SK-N-SH (cell line): Measurements from ENCODE around the gene NPEPL1. TPM values are rescaled to one million over a fixed set of nuclear protein-coding genes. Genes with fewer than 3 reads are reported as not detected.

Experiments
- CTCF ChIA-PET: fragments of 300-600, 350-600 bp; formaldehyde crosslinking; extraction: SDS; loops from one replicate; lab custom pipeline; 2021; lab: Yijun Ruan, JAX
- POLR2A ChIA-PET: fragments of 350-600 bp; sonication (Branson Sonifier 250); formaldehyde crosslinking; extraction: SDS; loops from one replicate; lab custom pipeline; 2020; ENCODE audit warnings: antibody characterized with exemption, inconsistent platforms; lab: Yijun Ruan, JAX
- DNase-seq: peaks from one replicate; pipeline ENCODE4 v3.0.0; 2012
- H2AFZ ChIP-seq: fragments of 200-600 bp; sonication (generic); 2 replicates; pipeline ENCODE4 v1.8.1; 2016; ENCODE audit warnings: antibody characterized with exemption, mild to moderate bottlenecking, low read depth
- H3F3A ChIP-seq: fragments of 200-600 bp; sonication (generic); replicated peaks from 2 replicates; pipeline ENCODE3; 2016; ENCODE audit warnings: antibody characterized with exemption, mild to moderate bottlenecking; ENCODE audit not compliant: insufficient read depth
- H3K27ac ChIP-seq, 2 experiments: fragments of 200-500 bp in 1 of 2; fragments of 200-600 bp in 1 of 2; sonication (Bioruptor generic) in 1 of 2; sonication (generic), shearing (Covaris generic) in 1 of 2; 2 replicates each; pipeline versions ENCODE4 v1.5.1 to v1.6.1; 2014 to 2016; ENCODE audit warnings: low read depth in 2 of 2, inconsistent platforms in 1 of 2, low read length in 1 of 2, mild to moderate bottlenecking in 1 of 2, mixed read lengths in 1 of 2
- H3K27me3 ChIP-seq: fragments of 200-600 bp; sonication (generic), shearing (Covaris generic); 2 replicates; pipeline ENCODE4 v1.6.1; 2016; ENCODE audit warnings: mixed run types; ENCODE audit not compliant: insufficient read depth
- H3K36me3 ChIP-seq, 2 experiments: fragments of 200-500 bp in 1 of 2; fragments of 200-600 bp in 1 of 2; sonication (Bioruptor generic) in 1 of 2; sonication (generic) in 1 of 2; replicated peaks in 1 of 2; 2 replicates each; pipeline versions ENCODE3 to v1.5.1; 2014 to 2016; ENCODE audit warnings: low read length in 1 of 2, mild to moderate bottlenecking in 1 of 2; ENCODE audit not compliant: insufficient read depth in 2 of 2, control insufficient read depth in 1 of 2
- H3K4me1 ChIP-seq, 2 experiments: fragments of 200-500 bp in 1 of 2; fragments of 200-600 bp in 1 of 2; sonication (Bioruptor generic) in 1 of 2; sonication (generic), shearing (Covaris generic) in 1 of 2; 2 replicates each; pipeline versions ENCODE4 v1.5.1 to v1.6.1; 2014 to 2016; ENCODE audit warnings: low read depth in 1 of 2, low read length in 1 of 2, mixed run types in 1 of 2; ENCODE audit not compliant: insufficient read depth in 2 of 2, control insufficient read depth in 1 of 2
- H3K4me2 ChIP-seq: fragments of 200-600 bp; sonication (generic), shearing (Covaris generic); 2 replicates; pipeline ENCODE4 v1.6.1; 2017; ENCODE audit warnings: mixed run types
- H3K4me3 ChIP-seq, 2 experiments: fragments of 200-500 bp in 1 of 2; fragments of 200-600 bp in 1 of 2; sonication (Bioruptor generic) in 1 of 2; sonication (generic), shearing (Covaris generic) in 1 of 2; 2 replicates each; pipeline versions ENCODE4 v1.5.1 to v1.8.1; 2014 to 2016; ENCODE audit warnings: low read depth in 2 of 2, inconsistent platforms in 1 of 2, low read length in 1 of 2, mild to moderate bottlenecking in 1 of 2, mixed read lengths in 1 of 2, moderate library complexity in 1 of 2
- H3K79me2 ChIP-seq: fragments of 200-600 bp; sonication (generic); 2 replicates; pipeline ENCODE4 v1.8.1; 2017; ENCODE audit warnings: mild to moderate bottlenecking; ENCODE audit not compliant: insufficient read depth
- H3K9ac ChIP-seq: fragments of 200-600 bp; sonication (generic); 2 replicates; pipeline ENCODE4 v1.6.1; 2017; ENCODE audit warnings: mixed run types
- H3K9me2 ChIP-seq: fragments of 200-600 bp; sonication (generic); 2 replicates; pipeline ENCODE4 v1.6.1; 2017; ENCODE audit warnings: mixed run types
- H3K9me3 ChIP-seq: fragments of 200-600 bp; sonication (generic); 2 replicates; pipeline ENCODE4 v1.6.1; 2017; ENCODE audit warnings: mixed run types, mild to moderate bottlenecking, moderate library complexity
- H4K20me1 ChIP-seq: fragments of 200-600 bp; sonication (generic); 2 replicates; pipeline ENCODE4 v1.6.1; 2017; ENCODE audit warnings: mild to moderate bottlenecking, mixed run types; ENCODE audit not compliant: insufficient read depth
- CTCF ChIP-seq: fragments of 200-600 bp; sonication (generic); IDR thresholded peaks from 2 replicates; pipeline ENCODE4 v1.6.1; 2017; ENCODE audit warnings: antibody characterized with exemption, mild to moderate bottlenecking, moderate library complexity
- FOSL2 ChIP-seq: IDR thresholded peaks from 2 replicates; pipeline ENCODE4 v1.4.0; 2012; ENCODE audit warnings: low read depth, mild to moderate bottlenecking, moderate library complexity, borderline replicate concordance
- FOXJ3 ChIP-seq: sonication (generic); formaldehyde crosslinking; IDR thresholded peaks from 2 replicates; pipeline ENCODE4 v1.5.1; 2020; ENCODE audit warnings: mild to moderate bottlenecking, missing genetic modification reagents
- FOXM1 ChIP-seq: IDR thresholded peaks from 2 replicates; pipeline ENCODE4 v1.4.0; 2012; ENCODE audit warnings: low read depth, mild to moderate bottlenecking
- IRF3 ChIP-seq: fragments of 150-350 bp; IDR thresholded peaks from 2 replicates; pipeline ENCODE4 v1.6.1; 2016; ENCODE audit warnings: mild to moderate bottlenecking, low read depth, low read length
- MXI1 ChIP-seq: IDR thresholded peaks from 2 replicates; pipeline ENCODE4 v1.6.1; 2012; ENCODE audit warnings: mild to moderate bottlenecking, low read depth, low read length, improper control_type of control experiment
- PBX3 ChIP-seq: IDR thresholded peaks from 2 replicates; pipeline ENCODE4; 2012
- POLR2AphosphoS5 ChIP-seq: IDR thresholded peaks from 2 replicates; pipeline ENCODE4 v1.6.1; 2012; ENCODE audit warnings: low read depth, low read length
- RFX5 ChIP-seq: IDR thresholded peaks from 2 replicates; pipeline ENCODE4 v1.6.1; 2012; ENCODE audit warnings: mild to moderate bottlenecking, improper control_type of control experiment, low read length
- SIN3A ChIP-seq: IDR thresholded peaks from 2 replicates; pipeline ENCODE4 v1.6.1; 2012; ENCODE audit warnings: low read depth, mild to moderate bottlenecking, low read length, moderate library complexity, borderline replicate concordance
- SMC3 ChIP-seq: IDR thresholded peaks from 2 replicates; pipeline ENCODE4 v1.6.1; 2012; ENCODE audit warnings: low read depth, low read length, improper control_type of control experiment
- TAF1 ChIP-seq: IDR thresholded peaks from 2 replicates; pipeline ENCODE4 v1.6.1; 2012; ENCODE audit warnings: low read depth, mild to moderate bottlenecking, low read length, moderate library complexity, borderline replicate concordance
- TCF12 ChIP-seq: IDR thresholded peaks from 2 replicates; pipeline ENCODE4 v1.4.0; 2012
- USF1 ChIP-seq: IDR thresholded peaks from 2 replicates; pipeline ENCODE4 v1.4.0; 2012; ENCODE audit warnings: low read depth, borderline replicate concordance
- ZBTB33 ChIP-seq: IDR thresholded peaks from 2 replicates; pipeline ENCODE4 v1.4.0; 2012; ENCODE audit warnings: low read depth, borderline replicate concordance
- WGBS: methylation state at CpG from one replicate; pipeline ENCODE4 v1.1.6; 2017; ENCODE audit warnings: low lambda C conversion rate; 5-methylcytosine and 5-hydroxymethylcytosine counted together
- polyA plus RNA-seq, 3 experiments: library from polyadenylated mRNA; depleted of rRNA; stranded (reverse); fragments of >200 nt; gene quantifications; 2 replicates each; pipeline ENCODE4 v1.2.3, GENCODE V29; 2012

The NPEPL1 gene
- polyA plus RNA-seq, 1 of the 3 experiments (the other 2 are of a cell fraction), result 2.8 TPM

- Histone ChIP-seq H3K9ac (no peak overlapping the region), H2AFZ (no peak overlapping the region), H3K4me1 (peaks cover 0 to 3% of the 10 kb centered on the region in 2 experiments; a peak in 1 of 4 replicates), H3K9me3 (no peaks in the 10 kb centered on the region), H3K4me2 (no peak overlapping the region), H3K79me2 (no peaks in the 10 kb centered on the region; the same call in 1 of the 2 replicates), H3K27me3 (no peaks in the 10 kb centered on the region), H3F3A (no peaks in the 10 kb centered on the region), H3K9me2 (no peaks in the 10 kb centered on the region), H3K27ac (no peak overlapping the region), H3K36me3 (peaks cover 5 to 6% of the 10 kb centered on the region in 2 experiments), H3K4me3 (no peak overlapping the region), H4K20me1 (no peaks in the 10 kb centered on the region)
- CTCF ChIA-PET, result interaction anchor here (0.7 to 1.2 kb wide), 4 partner anchors 9 to 753 kb away, joined by 3 read pairs; no protein-coding TSS in a partner anchor
- POLR2A ChIA-PET, result no interaction called here
- DNase-seq, result no peak
- 95% methylated on average over 28 of the region's 28 CpGs for WGBS
- peak; percentile 44 for TF ChIP-seq CTCF
- TF ChIP-seq POLR2AphosphoS5, result no peak
Observed at GRCh38 chr20:58702859-58703648, 10.5 kb downstream of the NPEPL1 start.

GRCh38 chr20:58703765-58704371 is 11.3 kb downstream of the NPEPL1 start:
- no peaks in the 10 kb centered on the region for H3K9me3 ChIP-seq
- ChIA-PET POLR2A (no interaction called here), CTCF (interaction anchor here (0.7 to 1.2 kb wide), 3 partner anchors 13 to 752 kb away, joined by 3 read pairs; no protein-coding TSS in a partner anchor)
- no peaks in the 10 kb centered on the region for H3K9me2 ChIP-seq
- no peak overlapping the region for H3K9ac ChIP-seq
- no peaks in the 10 kb centered on the region for H3K27me3 ChIP-seq
- no peaks in the 10 kb centered on the region; the same call in 1 of the 2 replicates for H3K79me2 ChIP-seq
- no peak for DNase-seq
- no peak overlapping the region for H3K4me2 ChIP-seq
- peaks cover 0 to 3% of the 10 kb centered on the region in 2 experiments; a peak in 1 of 4 replicates for H3K4me1 ChIP-seq
- H3K4me3 ChIP-seq, result no peak overlapping the region
- no peaks in the 10 kb centered on the region for H3F3A ChIP-seq
- H2AFZ ChIP-seq, result no peak overlapping the region
- H3K36me3 ChIP-seq, result peaks cover 5 to 6% of the 10 kb centered on the region in 2 experiments
- H4K20me1 ChIP-seq, result no peaks in the 10 kb centered on the region
- no peak overlapping the region for H3K27ac ChIP-seq
- 90% methylated on average over 9 of the region's 12 CpGs for WGBS
- no peak for TF ChIP-seq MXI1
- no peak for TF ChIP-seq RFX5
- TF ChIP-seq IRF3, result no peak
- TF ChIP-seq SMC3, result no peak
- no peak for TF ChIP-seq TCF12
- TF ChIP-seq FOSL2, result no peak
- TF ChIP-seq FOXM1, result no peak
- TF ChIP-seq FOXJ3 (CRISPR knock-in tag), result no peak
- no peak for TF ChIP-seq USF1
- TF ChIP-seq CTCF, result no peak
- TF ChIP-seq SIN3A, result no peak
- no peak for TF ChIP-seq PBX3
- TF ChIP-seq TAF1, result no peak
- no peak for TF ChIP-seq ZBTB33
